NCI-H2196 (cell line): Measurements from ENCODE around the gene SART1.

Experiments used
- DNase-seq: peaks from one replicate; lab custom pipeline; 2025; ENCODE audit not compliant: unreplicated experiment; lab: John Stamatoyannopoulos, UW

Gene SART1

DNA sequence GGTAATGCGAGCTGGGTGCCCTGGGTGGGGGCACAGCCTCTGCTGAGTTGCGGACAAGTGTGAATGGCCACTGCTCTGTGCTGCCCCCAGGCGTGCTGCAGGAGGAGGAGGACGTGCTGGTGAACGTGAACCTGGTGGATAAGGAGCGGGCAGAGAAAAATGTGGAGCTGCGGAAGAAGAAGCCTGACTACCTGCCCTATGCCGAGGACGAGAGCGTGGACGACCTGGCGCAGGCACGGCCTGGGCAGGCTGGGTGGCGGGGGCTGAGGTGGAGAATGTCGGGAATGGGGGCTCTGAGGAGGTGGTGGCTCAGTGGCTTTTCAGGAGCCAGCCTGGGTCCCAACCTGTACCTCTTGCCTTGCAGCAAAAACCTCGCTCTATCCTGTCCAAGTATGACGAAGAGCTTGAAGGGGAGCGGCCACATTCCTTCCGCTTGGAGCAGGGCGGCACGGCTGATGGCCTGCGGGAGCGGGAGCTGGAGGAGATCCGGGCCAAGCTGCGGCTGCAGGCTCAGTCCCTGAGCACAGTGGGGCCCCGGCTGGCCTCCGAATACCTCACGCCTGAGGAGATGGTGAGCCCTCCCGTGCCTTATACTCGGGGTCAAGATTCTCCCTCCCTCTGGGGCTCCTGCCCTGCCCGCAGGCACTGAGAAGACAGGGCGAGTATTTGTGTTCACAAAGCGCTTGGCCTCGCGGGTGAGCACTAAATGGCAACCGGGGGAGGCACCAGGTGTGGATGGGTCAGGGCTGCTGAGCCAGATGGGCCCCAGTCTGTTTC, 4.6 kb downstream of the SART1 start:
- no peak for DNase-seq

DNA sequence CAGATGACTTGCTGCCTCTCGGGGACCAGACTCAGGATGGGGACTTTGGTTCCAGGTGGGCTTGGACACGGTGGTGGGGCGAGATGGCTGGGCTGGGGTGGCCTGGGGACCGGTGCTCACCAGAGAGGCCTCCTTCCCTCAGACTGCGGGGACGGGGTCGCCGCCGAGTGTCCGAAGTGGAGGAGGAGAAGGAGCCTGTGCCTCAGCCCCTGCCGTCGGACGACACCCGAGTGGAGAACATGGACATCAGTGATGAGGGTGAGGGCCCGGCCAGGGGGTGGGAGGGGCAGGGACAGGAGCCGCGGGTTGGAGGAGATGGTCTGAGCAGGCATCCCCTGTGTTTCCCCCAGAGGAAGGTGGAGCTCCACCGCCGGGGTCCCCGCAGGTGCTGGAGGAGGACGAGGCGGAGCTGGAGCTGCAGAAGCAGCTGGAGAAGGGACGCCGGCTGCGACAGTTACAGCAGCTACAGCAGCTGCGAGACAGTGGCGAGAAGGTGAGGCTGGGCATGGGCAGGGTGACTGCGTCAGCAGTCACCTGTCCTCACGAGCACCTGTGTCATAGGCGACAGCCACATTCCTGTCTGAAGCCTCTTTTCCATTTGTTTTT, 5.9 kb downstream of the SART1 start:
- DNase-seq, result no peak

DNA sequence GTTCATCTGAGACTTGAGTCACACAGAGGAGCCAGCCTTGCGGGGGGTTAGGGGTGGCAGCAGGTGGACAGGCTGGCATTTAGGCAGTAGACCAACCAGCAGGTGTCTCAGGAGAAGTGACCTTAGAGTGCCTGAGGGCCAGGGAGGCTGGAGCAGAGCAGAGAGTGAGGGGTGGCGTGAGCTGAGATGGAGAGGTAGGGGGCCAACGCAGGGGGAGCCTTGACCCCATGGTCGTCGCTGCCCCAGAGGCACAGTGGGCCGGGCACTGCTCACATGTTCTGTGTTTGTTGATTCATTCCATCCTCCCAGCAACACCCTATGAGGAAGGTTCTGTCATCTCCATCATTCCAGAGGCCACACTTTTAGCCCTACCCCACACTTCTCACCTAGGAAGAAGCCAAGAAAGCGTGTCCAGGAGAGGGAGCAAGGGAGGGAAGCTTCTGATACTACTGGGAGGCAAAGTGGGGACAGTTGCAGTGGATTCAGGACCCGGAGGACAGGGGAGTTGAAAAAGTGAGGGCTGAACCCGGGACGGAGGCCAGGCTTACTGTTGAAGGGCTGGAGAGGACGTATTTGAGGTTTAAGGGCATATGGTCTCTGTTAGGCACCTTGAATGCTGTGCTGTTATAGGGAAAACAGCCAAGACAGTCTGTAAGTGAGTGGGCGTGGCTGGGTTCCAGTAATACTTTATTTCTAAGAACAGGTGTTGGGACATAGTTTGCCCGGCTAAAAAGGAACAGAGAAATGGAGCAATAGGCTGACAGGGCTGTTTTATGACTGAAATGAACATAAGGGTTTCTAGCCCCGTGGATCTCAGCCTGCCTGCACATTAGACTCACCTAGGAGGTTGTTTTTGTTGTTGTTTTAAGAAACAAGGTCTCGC, 7.3 kb downstream of the SART1 start:
- no peak for DNase-seq

DNA sequence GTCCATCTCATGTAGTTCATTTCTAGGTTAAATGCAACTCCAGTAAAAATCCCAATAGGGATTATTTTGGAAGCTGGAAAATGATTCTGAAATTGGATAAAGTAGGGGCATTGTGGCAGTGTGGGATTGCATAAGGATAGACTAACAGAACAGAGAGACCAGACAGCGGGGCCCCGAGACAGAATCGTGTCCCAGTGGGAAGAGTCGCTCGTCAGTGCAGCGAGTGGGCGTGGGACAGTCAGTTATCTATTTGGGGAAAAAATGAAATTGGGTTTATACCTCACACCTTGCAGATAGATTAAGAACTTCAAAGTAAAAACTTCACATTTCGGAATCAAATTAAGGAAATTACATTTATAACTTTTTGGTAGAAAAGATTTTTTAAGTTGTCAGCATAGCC, 10.6 kb downstream of the SART1 start:
- DNase-seq, result no peak

DNA sequence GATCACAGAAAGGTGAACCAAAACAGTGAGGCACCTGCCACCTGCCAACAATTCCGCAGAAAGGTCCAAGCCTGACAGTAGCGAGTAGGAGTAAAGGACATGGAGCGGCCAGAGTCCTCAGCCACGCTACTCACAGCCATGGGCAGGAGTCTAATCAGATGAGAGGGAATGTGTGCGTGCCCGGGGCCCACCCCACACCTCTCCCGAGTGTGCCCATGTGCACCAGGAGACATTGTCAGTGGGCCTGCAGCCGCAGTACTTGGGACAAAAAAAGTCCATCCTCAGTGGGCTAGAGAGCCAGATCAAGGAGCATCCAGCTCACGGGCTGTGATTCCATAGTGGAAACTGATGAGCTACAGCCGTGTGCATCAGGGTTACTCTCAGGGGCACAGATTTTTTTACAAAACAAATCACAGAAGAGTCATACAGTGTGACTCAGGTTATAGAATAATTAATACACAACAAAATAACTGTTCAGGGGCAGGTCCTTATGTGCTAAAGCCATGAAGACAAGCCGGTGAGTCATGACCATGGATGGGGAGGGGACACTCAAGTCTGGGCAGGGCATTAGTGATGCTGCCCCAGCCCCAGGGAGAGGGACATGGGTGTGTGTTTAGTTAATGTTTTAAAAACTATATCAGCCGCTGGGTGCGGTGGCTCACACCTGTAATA, 12.0 kb downstream of the SART1 start:
- no peak for DNase-seq

DNA sequence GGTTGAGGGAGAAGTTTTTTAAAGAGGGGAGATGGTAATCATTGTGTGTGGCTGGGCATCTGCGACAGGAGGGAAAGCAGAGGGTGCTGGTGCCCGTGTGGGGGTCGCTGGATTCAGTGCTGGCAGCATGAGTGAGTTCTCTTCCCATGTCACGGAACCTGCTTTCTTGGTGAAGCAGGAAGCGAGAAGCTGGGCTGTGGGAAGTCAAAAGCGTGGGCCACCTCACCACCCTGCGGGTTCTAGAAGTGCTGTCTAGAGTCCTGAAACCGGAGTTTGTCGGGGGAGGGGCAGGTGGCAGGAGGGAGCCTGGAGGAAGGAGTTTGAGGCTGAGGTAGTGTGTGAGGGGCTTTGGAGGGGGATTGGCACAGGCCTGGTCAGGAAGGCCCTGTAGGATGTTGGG, 14.2 kb downstream of the SART1 start:
- DNase-seq, result no peak

DNA sequence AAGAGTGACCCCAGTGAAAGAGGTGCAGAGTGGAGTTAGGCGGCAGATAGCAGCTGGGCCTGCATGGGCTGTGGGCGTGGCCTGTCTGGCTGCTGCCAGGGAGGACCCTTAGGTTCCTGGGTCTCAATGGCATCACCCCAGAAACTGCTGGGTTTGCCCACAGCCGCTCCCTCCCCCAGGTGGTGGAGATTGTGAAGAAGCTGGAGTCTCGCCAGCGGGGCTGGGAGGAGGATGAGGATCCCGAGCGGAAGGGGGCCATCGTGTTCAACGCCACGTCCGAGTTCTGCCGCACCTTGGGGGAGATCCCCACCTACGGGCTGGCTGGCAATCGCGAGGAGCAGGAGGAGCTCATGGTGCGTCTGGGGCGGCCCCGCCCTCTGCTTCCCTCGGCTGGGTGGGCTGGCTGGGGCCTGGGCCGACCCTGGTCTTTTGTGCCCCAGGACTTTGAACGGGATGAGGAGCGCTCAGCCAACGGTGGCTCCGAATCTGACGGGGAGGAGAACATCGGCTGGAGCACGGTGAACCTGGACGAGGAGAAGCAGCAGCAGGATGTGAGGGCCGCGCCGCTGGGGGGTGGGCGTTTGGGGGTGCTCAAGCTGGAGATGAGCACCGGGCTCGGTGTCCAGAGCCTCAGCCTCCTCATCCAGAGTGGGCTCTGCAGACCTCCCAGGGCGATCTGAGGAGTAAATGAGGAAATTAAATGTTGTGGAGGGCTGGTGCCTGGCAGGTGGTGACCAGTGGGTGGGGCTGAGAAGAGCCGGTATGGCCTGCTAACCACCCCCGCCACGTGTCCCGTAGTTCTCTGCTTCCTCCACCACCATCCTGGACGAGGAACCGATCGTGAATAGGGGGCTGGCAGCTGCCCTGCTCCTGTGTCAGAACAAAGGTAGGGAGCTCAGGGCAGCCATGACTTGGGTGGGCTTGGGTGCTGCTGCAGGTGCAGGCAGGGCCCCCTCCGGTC, 15.0 kb downstream of the SART1 start:
- no peak for DNase-seq

DNA sequence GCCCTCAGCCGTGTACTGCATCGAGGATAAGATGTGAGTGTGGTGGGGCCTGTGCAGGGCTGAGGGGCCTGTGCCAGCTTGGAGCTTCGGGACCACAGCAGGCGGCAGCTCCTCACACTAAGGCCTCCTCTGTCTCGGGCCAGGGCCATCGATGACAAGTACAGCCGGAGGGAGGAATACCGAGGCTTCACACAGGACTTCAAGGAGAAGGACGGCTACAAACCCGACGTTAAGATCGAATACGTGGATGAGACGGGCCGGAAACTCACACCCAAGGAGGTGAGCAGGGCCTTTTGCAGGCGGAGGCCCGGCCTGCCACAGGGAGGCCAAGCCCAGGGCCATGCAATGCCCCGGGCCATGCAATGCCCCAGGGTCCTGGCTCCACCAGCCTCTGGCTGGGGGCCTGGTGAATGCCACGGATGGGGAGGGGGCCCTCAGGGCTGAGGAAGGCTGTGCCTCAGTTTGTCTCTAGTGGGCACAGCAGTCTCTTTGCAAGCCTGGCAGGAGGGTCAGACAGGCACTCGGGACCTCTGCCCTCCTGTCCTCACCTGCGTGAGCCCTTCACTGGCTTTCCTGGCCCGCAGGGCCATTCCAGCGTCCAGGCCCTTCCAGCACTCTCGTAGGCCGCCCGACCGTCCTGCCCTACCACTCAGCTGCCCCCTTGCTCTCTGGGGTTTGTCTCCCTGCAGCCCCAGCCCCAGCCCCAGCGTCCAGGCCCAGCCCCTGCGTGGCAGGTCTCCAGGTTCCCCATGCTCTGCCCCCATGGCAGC, 16.3 kb downstream of the SART1 start:
- no peak for DNase-seq

DNA sequence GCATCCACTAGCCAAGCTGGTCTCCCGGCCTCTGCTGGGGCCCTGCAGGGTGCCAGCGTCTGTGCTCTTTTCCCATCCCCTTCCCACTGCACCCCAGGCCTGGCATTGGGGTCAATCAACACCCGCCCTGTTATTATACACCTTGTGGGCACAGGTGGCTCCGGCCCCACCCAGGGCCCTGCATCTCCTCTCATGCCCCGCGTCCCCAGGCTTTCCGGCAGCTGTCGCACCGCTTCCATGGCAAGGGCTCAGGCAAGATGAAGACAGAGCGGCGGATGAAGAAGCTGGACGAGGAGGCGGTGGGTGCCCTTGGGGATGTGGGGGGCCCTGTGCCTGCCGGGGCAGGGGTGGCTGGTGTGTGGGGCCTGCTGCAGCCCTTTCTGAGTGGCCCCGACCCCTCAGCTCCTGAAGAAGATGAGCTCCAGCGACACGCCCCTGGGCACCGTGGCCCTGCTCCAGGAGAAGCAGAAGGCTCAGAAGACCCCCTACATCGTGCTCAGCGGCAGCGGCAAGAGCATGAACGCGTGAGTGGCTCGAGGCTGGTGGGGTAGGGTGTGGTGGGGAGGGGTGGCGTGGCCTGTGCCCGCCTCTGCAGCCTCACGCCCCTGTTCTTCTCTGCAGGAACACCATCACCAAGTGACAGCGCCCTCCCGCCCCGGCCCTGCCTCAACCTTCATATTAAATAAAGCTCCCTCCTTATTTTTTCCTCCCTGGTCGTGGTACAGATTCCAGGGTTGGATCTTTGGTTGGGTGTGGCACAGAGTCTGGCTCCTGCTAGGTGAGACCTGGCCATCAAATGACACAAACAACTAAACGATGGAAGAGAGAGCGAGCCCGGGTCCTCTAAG, 17.1 kb downstream of the SART1 start:
- no peak for DNase-seq

DNA sequence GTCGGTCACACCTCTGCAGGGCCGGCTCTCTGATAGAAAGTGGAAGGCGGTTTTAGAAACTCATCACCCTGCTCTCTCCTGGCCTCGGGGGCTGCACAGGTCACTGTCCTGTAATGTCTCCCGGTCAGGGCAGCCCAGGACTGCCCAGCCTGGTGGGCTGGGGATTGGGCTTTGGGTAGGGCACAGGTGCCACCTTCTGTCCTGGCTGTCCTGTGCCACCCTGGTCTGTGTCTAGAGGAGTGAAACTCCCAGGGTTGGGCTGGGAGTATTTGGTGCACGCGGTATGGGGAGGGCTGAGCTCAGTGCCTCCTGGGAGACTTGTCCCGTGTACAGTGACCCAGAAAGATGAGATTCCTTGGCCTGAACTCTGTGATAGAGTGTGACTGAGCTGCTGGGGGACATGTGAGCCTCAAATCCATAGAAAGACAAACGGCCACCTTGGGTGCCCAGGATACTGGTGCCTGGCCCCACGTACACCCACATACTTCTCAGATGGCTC, 17.8 kb downstream of the SART1 start:
- no peak for DNase-seq

DNA sequence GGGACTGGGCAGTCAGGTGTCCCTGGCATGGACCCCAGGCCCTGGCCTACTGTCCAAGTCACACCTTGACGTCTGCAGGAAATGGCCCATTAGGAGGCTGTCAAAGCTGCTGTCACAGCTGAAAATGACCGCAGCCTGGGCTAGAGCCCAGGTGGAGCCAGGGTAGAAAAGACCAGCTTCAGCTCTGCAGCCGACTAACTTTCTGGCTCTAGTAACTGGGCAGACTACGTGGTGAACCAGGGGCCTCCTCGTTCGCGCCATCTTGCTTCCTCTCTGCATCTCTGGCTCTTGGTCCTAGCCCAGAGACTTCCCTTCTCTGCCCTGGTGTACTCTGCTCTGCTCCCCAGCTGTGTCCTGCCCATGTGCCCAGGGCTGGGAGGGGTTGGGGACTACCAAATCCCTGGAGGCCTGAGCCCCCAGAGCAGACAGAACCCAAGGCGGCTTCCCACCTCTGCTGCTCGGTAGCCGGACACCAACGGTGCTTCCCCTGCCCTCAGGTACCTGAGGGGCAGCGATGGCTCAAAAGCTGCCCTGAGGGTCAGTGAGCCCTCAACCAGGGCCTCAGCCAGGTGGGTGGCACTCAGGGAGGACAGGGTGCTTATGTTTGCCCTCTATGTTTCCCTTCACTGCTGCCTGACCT, 19.7 kb downstream of the SART1 start:
- DNase-seq, result no peak

DNA sequence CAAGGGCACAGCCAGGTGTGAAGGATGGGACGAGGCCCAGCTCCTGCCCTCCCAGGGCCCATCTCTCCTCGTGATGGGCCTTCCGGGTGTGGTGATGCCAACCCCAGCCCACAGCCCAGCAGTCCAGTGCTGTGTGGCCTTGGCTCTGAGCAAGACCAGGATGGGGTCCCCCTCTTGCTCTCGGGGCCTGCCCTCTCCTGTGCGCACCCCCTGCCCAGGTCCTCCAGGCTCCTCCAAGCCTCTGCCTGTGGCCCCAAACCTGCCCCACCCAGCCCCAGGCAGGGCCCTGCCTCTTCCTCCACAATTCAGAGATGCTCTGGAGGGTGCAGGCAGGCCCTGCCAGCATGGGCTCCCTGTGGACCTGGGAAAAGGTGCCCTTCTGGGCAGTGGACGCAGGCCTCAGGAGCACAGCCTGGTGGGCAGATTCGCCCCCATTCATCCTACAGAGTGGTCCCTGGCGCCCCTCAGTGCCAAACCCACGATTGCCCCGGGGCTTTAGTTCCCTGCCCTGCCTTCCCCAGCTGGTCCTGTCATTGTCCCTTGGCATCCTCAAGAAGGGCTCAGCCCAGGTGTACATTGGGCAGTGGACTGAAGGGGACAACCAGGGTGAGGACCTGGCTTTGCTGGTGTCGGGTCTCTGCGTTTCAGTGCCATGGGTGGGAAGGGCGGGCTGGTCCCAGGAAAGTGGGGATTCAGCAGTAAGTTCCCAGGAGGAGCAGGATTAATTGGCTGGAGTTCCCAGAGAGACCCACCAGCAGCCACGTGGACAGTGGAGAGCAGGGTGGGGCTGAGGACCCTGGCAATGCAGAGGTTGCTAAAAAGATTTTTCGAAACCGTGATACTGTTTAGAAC, 20.7 kb downstream of the SART1 start:
- DNase-seq, result no peak

DNA sequence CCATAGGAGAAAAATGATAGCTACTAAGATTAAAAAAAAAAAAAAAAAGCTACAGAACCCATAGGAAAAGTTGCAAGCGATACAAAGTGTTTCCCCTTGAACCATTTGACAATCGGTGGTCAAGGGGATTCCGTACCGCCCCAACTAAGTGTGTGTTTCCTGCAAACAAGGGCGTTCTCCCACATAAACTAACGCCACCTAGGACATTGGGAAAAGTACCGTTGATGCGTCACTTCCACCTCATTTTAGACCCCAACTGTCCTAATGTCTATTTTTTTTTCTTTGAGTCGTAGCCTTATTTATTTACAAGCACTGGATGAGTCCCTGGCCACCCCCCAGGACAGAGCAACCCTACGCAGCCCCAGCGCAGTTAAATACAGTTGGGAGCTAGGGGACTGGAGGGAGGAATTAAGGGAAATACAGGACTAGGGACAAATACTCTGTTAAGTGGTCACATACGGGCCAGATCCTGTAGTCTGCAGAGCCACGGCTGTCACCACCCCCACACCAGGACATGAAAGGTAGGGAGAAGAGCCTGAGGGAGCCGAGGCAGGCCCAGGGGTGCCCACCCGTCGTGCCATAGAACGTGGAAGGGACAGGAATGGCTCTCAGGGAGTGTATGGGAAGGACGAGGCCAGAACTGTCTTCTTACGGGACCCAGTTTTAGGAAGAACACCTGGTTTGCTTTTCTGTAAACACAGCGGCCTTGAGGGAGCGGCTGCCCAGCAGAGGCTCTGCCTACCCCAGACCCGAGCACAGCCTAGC, 21.5 kb downstream of the SART1 start:
- DNase-seq, result no peak

DNA sequence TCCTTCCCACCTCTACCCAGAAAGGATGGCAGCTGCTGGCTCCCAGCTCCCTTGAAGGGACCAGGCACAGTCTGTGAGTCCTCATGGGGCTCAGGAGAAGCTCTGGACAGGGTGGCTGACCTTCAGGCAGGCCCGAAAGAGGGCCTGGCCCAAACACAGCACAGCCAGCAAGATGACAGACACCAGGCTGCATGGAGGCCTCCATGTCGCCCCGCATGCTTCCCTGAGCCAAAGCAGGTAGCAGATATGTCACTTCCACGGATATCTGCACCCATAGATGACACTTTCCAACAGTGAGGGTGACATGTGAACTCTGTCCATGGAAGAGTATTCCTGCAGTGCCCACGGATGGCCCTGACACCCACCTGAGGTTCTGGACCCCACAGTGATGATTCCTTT, 22.1 kb downstream of the SART1 start:
- no peak for DNase-seq

DNA sequence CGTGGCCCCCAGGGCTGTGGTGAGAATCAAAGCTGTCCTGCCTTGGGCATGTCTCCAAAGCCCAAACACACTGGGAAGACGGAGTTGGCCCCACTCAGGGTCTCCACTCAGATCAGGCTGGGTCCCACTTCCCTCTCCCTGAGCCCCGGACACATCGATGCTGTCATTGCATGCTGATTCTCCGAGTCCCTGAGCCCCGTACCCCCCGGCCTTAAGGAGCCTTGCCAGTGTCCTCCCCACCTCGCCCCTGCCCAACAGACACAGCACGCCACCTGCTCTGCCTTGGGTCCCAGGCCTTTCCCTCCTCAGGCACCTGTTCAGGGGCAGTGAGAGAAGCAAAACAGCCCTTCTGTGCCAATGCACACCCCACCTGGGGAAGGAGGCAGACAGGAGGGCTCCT, 25.8 kb downstream of the SART1 start:
- no peak for DNase-seq
